Progenitor cell of endocrine pancreas (in vitro differentiated cells): ENCODE measurements around the gene ACO1. TPM values are rescaled to one million over a fixed set of nuclear protein-coding genes. Genes with fewer than 3 reads are reported as not detected.

Source experiments
- DNase-seq: peaks from one replicate; pipeline ENCODE4 v3.0.0; 2021; ENCODE audit warnings: low spot score; ENCODE audit not compliant: unreplicated experiment
- H3K27ac Mint-ChIP-seq: 2 replicates; pipeline ENCODE4 v1.8.0; 2021; ENCODE audit warnings: mild to moderate bottlenecking, moderate library complexity, mixed read lengths
- H3K27me3 Mint-ChIP-seq: 2 replicates; pipeline ENCODE4 v1.8.0; 2021; ENCODE audit warnings: mixed read lengths
- H3K36me3 Mint-ChIP-seq: 2 replicates; pipeline ENCODE4 v1.8.0; 2022; ENCODE audit warnings: mixed read lengths; ENCODE audit not compliant: insufficient read depth
- H3K4me1 Mint-ChIP-seq: 2 replicates; pipeline ENCODE4 v1.8.0; 2021; ENCODE audit warnings: low read depth, mixed read lengths
- H3K4me3 Mint-ChIP-seq: 2 replicates; pipeline ENCODE4 v1.8.0; 2021; ENCODE audit warnings: low read depth, mild to moderate bottlenecking, moderate library complexity, mixed read lengths
- H3K9me3 Mint-ChIP-seq: 2 replicates; pipeline ENCODE4 v1.8.0; 2021; ENCODE audit warnings: low read depth, mixed read lengths
- CTCF ChIP-seq: fragments of 200-600 bp; sonication (generic); IDR thresholded peaks from one replicate; pipeline ENCODE4 v1.5.0; 2021; ENCODE audit warnings: antibody characterized with exemption, mild to moderate bottlenecking; ENCODE audit not compliant: unreplicated experiment
- total RNA-seq: library from RNA; stranded (reverse); gene quantifications from 2 replicates; pipeline ENCODE4 v1.2.1, GENCODE V29; 2021

The ACO1 gene
- total RNA-seq, 1 donor from 2014 or later: 21.7 TPM

- H3K36me3 Mint-ChIP-seq: peaks cover 5% of the 10 kb centered on the region
- H3K4me1 Mint-ChIP-seq: no peaks in the 10 kb centered on the region
- no peak for TF ChIP-seq CTCF
- no peaks in the 10 kb centered on the region for H3K9me3 Mint-ChIP-seq
- no peaks in the 10 kb centered on the region for H3K27me3 Mint-ChIP-seq
- H3K4me3 Mint-ChIP-seq: no peak overlapping the region
- DNase-seq: no peak
- no peak overlapping the region for H3K27ac Mint-ChIP-seq
Measured at GRCh38 chr9:32414856-32415255, 30.4 kb downstream of the ACO1 start.

GRCh38 chr9:32419921-32420320 lies 35.5 kb downstream of the ACO1 start:
- Mint-ChIP-seq H3K4me3 (no peak overlapping the region), H3K9me3 (no peaks in the 10 kb centered on the region), H3K4me1 (peaks cover 6% of the 10 kb centered on the region), H3K27me3 (no peaks in the 10 kb centered on the region), H3K27ac (no peak overlapping the region), H3K36me3 (peaks cover 22% of the 10 kb centered on the region)
- no peak for TF ChIP-seq CTCF
- DNase-seq: no peak

- TF ChIP-seq CTCF: no peak
- Mint-ChIP-seq H3K27me3 (no peaks in the 10 kb centered on the region), H3K4me1 (peaks cover 6% of the 10 kb centered on the region), H3K9me3 (no peaks in the 10 kb centered on the region), H3K27ac (peak overlapping the region; percentile 28), H3K4me3 (no peak overlapping the region), H3K36me3 (peaks cover 20% of the 10 kb centered on the region)
- no peak for DNase-seq
Measured at GRCh38 chr9:32422237-32422806, 37.9 kb downstream of the ACO1 start.

- Mint-ChIP-seq H3K27ac (no peak overlapping the region), H3K36me3 (peaks cover 22% of the 10 kb centered on the region), H3K4me3 (no peak overlapping the region), H3K9me3 (no peaks in the 10 kb centered on the region), H3K4me1 (peaks cover 6% of the 10 kb centered on the region), H3K27me3 (no peaks in the 10 kb centered on the region)
- no peak for TF ChIP-seq CTCF
- DNase-seq: no peak
Measured at GRCh38 chr9:32423371-32423770, 38.9 kb downstream of the ACO1 start.

- H3K27me3 Mint-ChIP-seq: no peaks in the 10 kb centered on the region
Measured at GRCh38 chr9:32424616-32425015, 40.2 kb downstream of the ACO1 start.

More at GRCh38 chr9:32424616-32425015, 40.2 kb downstream of the ACO1 start:
- TF ChIP-seq CTCF: no peak
- peaks cover 24% of the 10 kb centered on the region for H3K36me3 Mint-ChIP-seq
- H3K9me3 Mint-ChIP-seq: no peaks in the 10 kb centered on the region
- no peak overlapping the region for H3K27ac Mint-ChIP-seq
- H3K4me1 Mint-ChIP-seq: peaks cover 6% of the 10 kb centered on the region
- H3K4me3 Mint-ChIP-seq: no peak overlapping the region
- no peak for DNase-seq
